Measurements from ENCODE around the gene FARP1.

Gene FARP1

DNA sequence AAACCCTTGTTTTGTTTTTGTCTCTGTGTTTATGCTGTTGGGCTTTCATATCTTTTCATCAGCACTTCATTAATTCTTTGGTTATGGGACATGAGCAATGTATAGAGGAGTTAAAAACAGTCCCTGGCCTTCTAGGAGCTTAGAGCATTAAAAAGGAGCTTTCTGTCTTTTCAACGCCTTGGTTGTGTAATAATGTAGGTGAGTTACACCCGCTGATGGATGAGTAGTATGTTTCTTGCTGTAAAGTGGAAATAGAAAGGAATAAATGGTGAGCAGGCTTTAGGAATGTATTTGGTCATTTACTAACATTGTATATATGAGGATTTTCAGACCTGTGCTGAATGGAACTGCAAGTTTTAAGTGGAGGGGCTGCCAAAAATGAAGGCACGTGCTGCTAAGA is 155.7 kb downstream of the FARP1 start:
- TF ChIP-seq TEAD4 (IDR thresholded peaks at IDR 0.05) (no peak), TAF1 (IDR thresholded peaks at IDR 0.05; ENCODE audit: low read depth) (no peak), YY1 (IDR thresholded peaks at IDR 0.05; ENCODE audit: low read depth) (no peak), USF1 (IDR thresholded peaks at IDR 0.05) (no peak), NFIC (IDR thresholded peaks at IDR 0.05) (no peak), MAX (IDR thresholded peaks at IDR 0.05) (no peak), TCF12 (IDR thresholded peaks at IDR 0.05; ENCODE audit: low read depth) (no peak), CEBPB (IDR thresholded peaks at IDR 0.05) (no peak), EP300 (IDR thresholded peaks at IDR 0.05; ENCODE audit: borderline replicate concordance) (no peak), EGR1 (IDR thresholded peaks at IDR 0.05) (no peak), REST (IDR thresholded peaks at IDR 0.05; ENCODE audit: low read depth) (no peak), ZBTB7A (IDR thresholded peaks at IDR 0.05; ENCODE audit: low read depth) (no peak), RAD21 (IDR thresholded peaks at IDR 0.05; ENCODE audit: low read depth) (no peak), CREB1 (IDR thresholded peaks at IDR 0.05; ENCODE audit: low read depth) (no peak), FOXM1 (IDR thresholded peaks at IDR 0.05; ENCODE audit: borderline replicate concordance, low read depth) (no peak)

DNA sequence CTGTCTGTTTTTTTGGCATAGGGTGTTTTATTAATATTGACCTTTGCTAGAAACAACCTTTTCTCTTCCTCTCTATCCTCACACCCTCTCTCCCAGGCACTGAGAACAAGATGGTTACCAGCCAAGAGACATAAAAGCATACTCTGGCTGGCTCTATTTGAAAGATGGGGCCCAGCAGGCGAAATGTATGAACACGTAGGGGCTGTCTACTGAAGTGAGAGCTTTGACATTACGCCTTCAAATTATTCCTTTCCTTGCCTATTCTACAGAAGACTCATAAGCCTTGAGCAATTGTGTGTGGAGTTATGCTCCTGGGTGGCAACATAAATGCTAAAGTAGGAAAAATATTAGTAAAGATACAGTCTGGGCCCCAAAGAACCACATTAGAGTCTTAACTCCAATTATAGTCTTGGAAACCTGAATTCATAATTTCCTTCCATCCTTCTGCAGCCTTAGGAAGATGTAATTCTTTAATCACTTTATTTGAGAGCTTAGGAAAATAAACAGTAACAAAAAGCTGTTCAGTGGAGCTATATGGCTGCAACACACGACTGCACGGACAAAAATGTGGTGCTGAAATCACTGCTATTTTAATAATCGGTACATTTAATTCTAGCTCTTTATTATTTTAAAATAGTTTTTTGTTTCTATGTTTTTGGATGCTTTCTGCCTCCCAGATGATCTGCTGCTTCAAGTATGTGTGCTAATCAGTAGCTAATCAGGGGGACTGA is 156.5 kb downstream of the FARP1 start:
- no peak for TF ChIP-seq TEAD4 (IDR thresholded peaks at IDR 0.05)
- TF ChIP-seq EP300 (IDR thresholded peaks at IDR 0.05; ENCODE audit: borderline replicate concordance), result no peak
- no peak for TF ChIP-seq TCF12 (IDR thresholded peaks at IDR 0.05; ENCODE audit: low read depth)
- no peak for TF ChIP-seq RAD21 (IDR thresholded peaks at IDR 0.05; ENCODE audit: low read depth)
- no peak for TF ChIP-seq TAF1 (IDR thresholded peaks at IDR 0.05; ENCODE audit: low read depth)
- TF ChIP-seq REST (IDR thresholded peaks at IDR 0.05; ENCODE audit: low read depth), result no peak; the same call in 1 of the 2 replicates
- no peak for TF ChIP-seq NFIC (IDR thresholded peaks at IDR 0.05)
- TF ChIP-seq USF1 (IDR thresholded peaks at IDR 0.05), result no peak
- no peak for TF ChIP-seq YY1 (IDR thresholded peaks at IDR 0.05; ENCODE audit: low read depth)
- no peak for TF ChIP-seq ZBTB7A (IDR thresholded peaks at IDR 0.05; ENCODE audit: low read depth)
- no peak for TF ChIP-seq FOXM1 (IDR thresholded peaks at IDR 0.05; ENCODE audit: borderline replicate concordance, low read depth)
- TF ChIP-seq CREB1 (IDR thresholded peaks at IDR 0.05; ENCODE audit: low read depth), result no peak
- no peak for TF ChIP-seq MAX (IDR thresholded peaks at IDR 0.05)
- no peak for TF ChIP-seq CEBPB (IDR thresholded peaks at IDR 0.05)

GRCh38 chr13:98299966-98300350 is 157.1 kb downstream of the FARP1 start:
- TF ChIP-seq CREB1 (IDR thresholded peaks at IDR 0.05; ENCODE audit: low read depth) (no peak), TEAD4 (IDR thresholded peaks at IDR 0.05) (no peak), MAX (IDR thresholded peaks at IDR 0.05) (no peak), YY1 (IDR thresholded peaks at IDR 0.05; ENCODE audit: low read depth) (no peak), FOXM1 (IDR thresholded peaks at IDR 0.05; ENCODE audit: borderline replicate concordance, low read depth) (no peak), ZBTB7A (IDR thresholded peaks at IDR 0.05; ENCODE audit: low read depth) (no peak), TCF12 (IDR thresholded peaks at IDR 0.05; ENCODE audit: low read depth) (no peak), USF1 (IDR thresholded peaks at IDR 0.05) (no peak), REST (IDR thresholded peaks at IDR 0.05; ENCODE audit: low read depth) (no peak), CEBPB (IDR thresholded peaks at IDR 0.05) (no peak), TAF1 (IDR thresholded peaks at IDR 0.05; ENCODE audit: low read depth) (no peak), NFIC (IDR thresholded peaks at IDR 0.05) (no peak)
